NK-92 (cell line): Measurements from ENCODE around the gene RBMS3.
"Not testable (repeated sequence)": the region's sequence is repeated elsewhere in the genome, so short reads cannot be mapped to it uniquely, and the experiment has no call there.

Experiments
- DNase-seq: peaks from one replicate; lab custom pipeline; 2025; ENCODE audit not compliant: unreplicated experiment; lab: John Stamatoyannopoulos, UW

The RBMS3 gene

GRCh38 chr3:30044515-30044914, 763.6 kb downstream of the RBMS3 start:
- DNase-seq = no peak

- no peak for DNase-seq
Observed at GRCh38 chr3:30048431-30048830, 767.6 kb downstream of the RBMS3 start.

GRCh38 chr3:30050116-30050515, 769.2 kb downstream of the RBMS3 start:
- DNase-seq = not testable (repeated sequence)

- no peak for DNase-seq
Observed at GRCh38 chr3:30059240-30059639, 778.4 kb downstream of the RBMS3 start.
